ENCODE measurements around the gene SMTN.

SMTN gene

GRCh38 chr22:31130873-31131272 is 49.8 kb downstream of the SMTN start:
- FAIRE-seq, result no peak
- DNase-seq (ENCODE audit: insufficient read length, low spot score), result no peak

DNA sequence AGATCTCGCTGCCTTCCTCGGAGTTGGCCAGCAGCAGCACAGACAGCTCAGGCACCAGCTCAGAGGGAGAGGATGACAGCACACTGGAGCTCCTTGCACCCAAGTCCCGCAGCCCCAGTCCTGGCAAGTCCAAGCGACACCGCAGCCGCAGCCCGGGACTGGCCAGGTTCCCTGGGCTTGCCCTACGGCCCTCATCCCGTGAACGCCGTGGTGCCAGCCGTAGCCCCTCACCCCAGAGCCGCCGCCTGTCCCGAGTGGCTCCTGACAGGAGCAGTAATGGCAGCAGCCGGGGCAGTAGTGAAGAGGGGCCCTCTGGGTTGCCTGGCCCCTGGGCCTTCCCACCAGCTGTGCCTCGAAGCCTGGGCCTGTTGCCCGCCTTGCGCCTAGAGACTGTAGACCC is 52.8 kb downstream of the SMTN start:
- DNase-seq (ENCODE audit: insufficient read length, low spot score) (no peak), FAIRE-seq (no peak)
- no peak for TF ChIP-seq POLR2A (IDR thresholded peaks at IDR 0.05; ENCODE audit: low read depth, low read length)

More at GRCh38 chr22:31130873-31131272, 49.8 kb downstream of the SMTN start:
- TF ChIP-seq POLR2A (IDR thresholded peaks at IDR 0.05; ENCODE audit: low read depth, low read length), result no peak

DNA sequence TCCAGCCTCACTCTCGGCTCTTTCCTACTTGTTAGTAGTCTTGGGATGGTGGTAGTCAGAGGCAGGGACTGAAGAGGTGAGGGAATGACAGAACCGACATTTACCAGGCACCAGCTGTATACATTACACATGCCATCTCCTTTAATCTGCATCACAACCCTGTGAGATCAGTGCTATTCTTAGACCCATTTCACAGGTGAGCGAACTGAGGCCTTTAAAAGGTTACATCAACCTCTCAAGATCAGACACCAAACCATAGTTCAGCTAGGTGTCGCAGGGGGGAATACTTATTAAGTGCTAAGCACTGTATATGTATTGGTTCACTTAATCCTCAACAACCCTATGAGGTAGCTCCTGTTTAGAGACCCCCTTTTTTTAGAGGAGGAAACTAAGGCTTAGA is 53.6 kb downstream of the SMTN start:
- no peak for FAIRE-seq
- no peak for DNase-seq (ENCODE audit: insufficient read length, low spot score)
- TF ChIP-seq POLR2A (IDR thresholded peaks at IDR 0.05; ENCODE audit: low read depth, low read length), result no peak

- TF ChIP-seq POLR2A (IDR thresholded peaks at IDR 0.05; ENCODE audit: low read depth, low read length), result no peak
- DNase-seq (ENCODE audit: insufficient read length, low spot score) (no peak), FAIRE-seq (no peak)
Measured at GRCh38 chr22:31135706-31136105, 54.6 kb downstream of the SMTN start.

- no peak for TF ChIP-seq POLR2A (IDR thresholded peaks at IDR 0.05; ENCODE audit: low read depth, low read length)
- no peak for FAIRE-seq
- DNase-seq (ENCODE audit: insufficient read length, low spot score), result no peak
Measured at GRCh38 chr22:31136155-31136554, 55.0 kb downstream of the SMTN start.

GRCh38 chr22:31136711-31137110 is 55.6 kb downstream of the SMTN start:
- DNase-seq (ENCODE audit: insufficient read length, low spot score) (no peak), FAIRE-seq (no peak)
- no peak for TF ChIP-seq POLR2A (IDR thresholded peaks at IDR 0.05; ENCODE audit: low read depth, low read length)

DNA sequence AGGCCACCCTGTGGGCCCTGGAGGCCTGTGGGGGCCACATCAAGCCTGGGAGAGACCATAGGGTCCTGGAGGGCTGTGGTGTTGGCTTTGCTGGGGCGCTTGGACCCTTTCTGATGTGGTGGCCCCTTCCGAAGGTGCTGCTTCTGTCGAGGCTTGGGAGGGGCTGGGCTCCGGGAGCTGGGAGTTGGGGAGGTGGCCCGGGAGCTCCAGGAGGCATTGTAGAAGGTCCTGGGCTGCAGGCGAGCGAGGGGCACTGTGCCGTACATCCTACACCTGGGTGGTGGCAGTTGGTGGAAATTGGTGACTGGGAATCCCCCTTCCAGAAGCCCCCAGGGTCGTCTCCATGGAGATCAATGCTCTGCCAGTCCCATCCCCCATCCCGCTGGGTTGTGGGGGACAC is 56.6 kb downstream of the SMTN start:
- no peak for FAIRE-seq
- no peak for TF ChIP-seq POLR2A (IDR thresholded peaks at IDR 0.05; ENCODE audit: low read depth, low read length)

DNA sequence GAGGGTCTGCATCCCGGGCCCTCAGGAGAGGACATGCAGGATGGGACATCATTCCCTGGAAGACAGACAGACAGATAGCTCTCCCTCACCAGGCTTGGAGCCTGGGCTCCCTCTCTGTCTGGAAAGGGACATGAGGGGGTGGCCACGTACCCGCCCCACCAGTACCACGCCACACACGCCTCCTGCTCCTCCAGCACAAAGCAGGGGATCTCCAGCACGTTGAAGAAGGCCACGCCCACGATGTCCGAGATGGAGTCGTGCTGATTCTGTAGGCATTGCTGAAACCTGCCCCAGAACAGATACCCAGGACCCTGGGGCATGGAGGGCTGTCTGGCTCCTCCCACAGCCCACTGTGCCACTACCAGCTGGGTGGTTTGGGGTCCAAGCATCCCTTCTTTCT is 57.0 kb downstream of the SMTN start:
- no peak for FAIRE-seq
- no peak for DNase-seq (ENCODE audit: insufficient read length, low spot score)
- TF ChIP-seq POLR2A (IDR thresholded peaks at IDR 0.05; ENCODE audit: low read depth, low read length), result no peak

More for the DNA sequence above, 56.6 kb downstream of the SMTN start:
- DNase-seq (ENCODE audit: insufficient read length, low spot score), result no peak

- FAIRE-seq (no peak), DNase-seq (ENCODE audit: insufficient read length, low spot score) (no peak)
- TF ChIP-seq POLR2A (IDR thresholded peaks at IDR 0.05; ENCODE audit: low read depth, low read length), result no peak
Measured at GRCh38 chr22:31139066-31139465, 57.9 kb downstream of the SMTN start.

GRCh38 chr22:31139866-31140716 is 59.0 kb downstream of the SMTN start, which contains the start of gene PLA2G3:
PLA2G3 (minus strand) TSS chr22:31140508; CDS start chr22:31140354, 154 bp downstream.
- no peak for DNase-seq (ENCODE audit: insufficient read length, low spot score)
- no peak for TF ChIP-seq POLR2A (IDR thresholded peaks at IDR 0.05; ENCODE audit: low read depth, low read length)
- FAIRE-seq, result no peak

- TF ChIP-seq POLR2A (IDR thresholded peaks at IDR 0.05; ENCODE audit: low read depth, low read length), result no peak
- FAIRE-seq (no peak), DNase-seq (ENCODE audit: insufficient read length, low spot score) (no peak)
Measured at GRCh38 chr22:31140746-31141145, 59.6 kb downstream of the SMTN start.

GRCh38 chr22:31141551-31141950 is 60.4 kb downstream of the SMTN start:
- DNase-seq (ENCODE audit: insufficient read length, low spot score) (no peak), FAIRE-seq (no peak)
- no peak for TF ChIP-seq POLR2A (IDR thresholded peaks at IDR 0.05; ENCODE audit: low read depth, low read length)

DNA sequence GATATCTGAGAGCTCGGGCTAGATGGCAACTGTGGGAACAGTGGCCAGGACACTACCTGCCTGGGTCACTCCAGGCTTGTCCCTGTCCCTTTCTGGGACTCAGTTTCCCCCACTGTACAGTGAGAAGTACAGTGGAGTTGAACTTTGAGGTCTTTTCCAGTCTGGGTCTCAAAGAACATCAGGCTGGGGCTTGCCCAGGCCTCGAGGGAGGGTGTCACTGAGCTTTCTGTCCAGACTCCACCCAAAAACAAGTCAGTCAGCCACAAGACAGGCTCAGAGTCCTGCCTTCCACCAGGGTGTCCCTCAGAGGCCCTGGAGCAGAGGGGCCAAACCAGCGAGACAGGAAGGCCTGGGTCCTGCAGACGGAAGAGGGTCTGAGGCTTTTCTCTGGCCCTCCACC is 61.2 kb downstream of the SMTN start:
- DNase-seq (ENCODE audit: insufficient read length, low spot score) (no peak), FAIRE-seq (no peak)
- no peak for TF ChIP-seq POLR2A (IDR thresholded peaks at IDR 0.05; ENCODE audit: low read depth, low read length)

DNA sequence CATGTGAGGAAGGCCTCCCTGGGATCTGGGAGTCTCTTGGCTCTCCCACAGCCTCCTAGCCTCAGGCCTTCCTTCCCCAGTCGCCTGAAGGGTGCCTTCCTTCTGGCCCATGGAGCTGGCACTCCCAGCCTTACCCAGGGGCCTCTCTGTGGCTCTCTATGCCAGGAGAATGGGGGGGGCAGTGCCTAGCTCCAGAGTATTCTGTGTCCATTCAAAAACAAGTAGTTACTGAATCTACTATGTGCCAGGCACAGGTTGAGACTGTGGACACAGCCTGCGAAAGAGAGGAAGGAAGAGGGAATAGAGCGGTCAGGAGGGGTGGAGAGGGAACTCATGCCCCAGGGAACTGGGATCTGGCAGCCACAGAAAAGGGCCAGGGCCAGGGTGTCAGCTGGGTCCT is 61.9 kb downstream of the SMTN start:
- DNase-seq (ENCODE audit: insufficient read length, low spot score) (no peak), FAIRE-seq (no peak)
- no peak for TF ChIP-seq POLR2A (IDR thresholded peaks at IDR 0.05; ENCODE audit: low read depth, low read length)

DNA sequence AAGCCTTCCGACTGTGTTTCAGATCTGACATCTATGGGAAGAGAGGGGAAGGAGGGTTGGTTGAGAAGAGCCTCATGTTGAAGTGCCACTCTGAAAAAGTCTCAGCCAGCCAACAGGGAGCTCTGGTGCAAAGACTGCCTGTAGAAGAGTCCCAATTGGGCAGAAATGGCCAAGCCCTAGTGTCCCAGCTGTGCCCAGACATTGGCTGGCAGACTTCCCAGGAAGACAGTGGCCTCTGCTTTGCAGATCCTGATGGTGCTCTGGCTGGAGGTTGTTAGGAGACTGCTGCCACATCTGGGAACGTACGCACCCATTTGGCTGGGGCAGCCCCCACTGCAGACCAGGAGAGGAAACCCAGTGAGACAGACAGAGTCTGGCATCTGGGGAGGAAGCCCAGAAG is 62.4 kb downstream of the SMTN start:
- FAIRE-seq (no peak), DNase-seq (ENCODE audit: insufficient read length, low spot score) (no peak)
- TF ChIP-seq POLR2A (IDR thresholded peaks at IDR 0.05; ENCODE audit: low read depth, low read length), result no peak
